Measurements from ENCODE around the gene PLD1.
A peak's percentile ranks its signal among the peaks of the same experiment; 100 is the strongest.
"Not testable (repeated sequence)": the region's sequence is repeated elsewhere in the genome, so short reads cannot be mapped to it uniquely, and the experiment has no call there.

The PLD1 gene, protein sequence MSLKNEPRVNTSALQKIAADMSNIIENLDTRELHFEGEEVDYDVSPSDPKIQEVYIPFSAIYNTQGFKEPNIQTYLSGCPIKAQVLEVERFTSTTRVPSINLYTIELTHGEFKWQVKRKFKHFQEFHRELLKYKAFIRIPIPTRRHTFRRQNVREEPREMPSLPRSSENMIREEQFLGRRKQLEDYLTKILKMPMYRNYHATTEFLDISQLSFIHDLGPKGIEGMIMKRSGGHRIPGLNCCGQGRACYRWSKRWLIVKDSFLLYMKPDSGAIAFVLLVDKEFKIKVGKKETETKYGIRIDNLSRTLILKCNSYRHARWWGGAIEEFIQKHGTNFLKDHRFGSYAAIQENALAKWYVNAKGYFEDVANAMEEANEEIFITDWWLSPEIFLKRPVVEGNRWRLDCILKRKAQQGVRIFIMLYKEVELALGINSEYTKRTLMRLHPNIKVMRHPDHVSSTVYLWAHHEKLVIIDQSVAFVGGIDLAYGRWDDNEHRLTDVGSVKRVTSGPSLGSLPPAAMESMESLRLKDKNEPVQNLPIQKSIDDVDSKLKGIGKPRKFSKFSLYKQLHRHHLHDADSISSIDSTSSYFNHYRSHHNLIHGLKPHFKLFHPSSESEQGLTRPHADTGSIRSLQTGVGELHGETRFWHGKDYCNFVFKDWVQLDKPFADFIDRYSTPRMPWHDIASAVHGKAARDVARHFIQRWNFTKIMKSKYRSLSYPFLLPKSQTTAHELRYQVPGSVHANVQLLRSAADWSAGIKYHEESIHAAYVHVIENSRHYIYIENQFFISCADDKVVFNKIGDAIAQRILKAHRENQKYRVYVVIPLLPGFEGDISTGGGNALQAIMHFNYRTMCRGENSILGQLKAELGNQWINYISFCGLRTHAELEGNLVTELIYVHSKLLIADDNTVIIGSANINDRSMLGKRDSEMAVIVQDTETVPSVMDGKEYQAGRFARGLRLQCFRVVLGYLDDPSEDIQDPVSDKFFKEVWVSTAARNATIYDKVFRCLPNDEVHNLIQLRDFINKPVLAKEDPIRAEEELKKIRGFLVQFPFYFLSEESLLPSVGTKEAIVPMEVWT

DNA sequence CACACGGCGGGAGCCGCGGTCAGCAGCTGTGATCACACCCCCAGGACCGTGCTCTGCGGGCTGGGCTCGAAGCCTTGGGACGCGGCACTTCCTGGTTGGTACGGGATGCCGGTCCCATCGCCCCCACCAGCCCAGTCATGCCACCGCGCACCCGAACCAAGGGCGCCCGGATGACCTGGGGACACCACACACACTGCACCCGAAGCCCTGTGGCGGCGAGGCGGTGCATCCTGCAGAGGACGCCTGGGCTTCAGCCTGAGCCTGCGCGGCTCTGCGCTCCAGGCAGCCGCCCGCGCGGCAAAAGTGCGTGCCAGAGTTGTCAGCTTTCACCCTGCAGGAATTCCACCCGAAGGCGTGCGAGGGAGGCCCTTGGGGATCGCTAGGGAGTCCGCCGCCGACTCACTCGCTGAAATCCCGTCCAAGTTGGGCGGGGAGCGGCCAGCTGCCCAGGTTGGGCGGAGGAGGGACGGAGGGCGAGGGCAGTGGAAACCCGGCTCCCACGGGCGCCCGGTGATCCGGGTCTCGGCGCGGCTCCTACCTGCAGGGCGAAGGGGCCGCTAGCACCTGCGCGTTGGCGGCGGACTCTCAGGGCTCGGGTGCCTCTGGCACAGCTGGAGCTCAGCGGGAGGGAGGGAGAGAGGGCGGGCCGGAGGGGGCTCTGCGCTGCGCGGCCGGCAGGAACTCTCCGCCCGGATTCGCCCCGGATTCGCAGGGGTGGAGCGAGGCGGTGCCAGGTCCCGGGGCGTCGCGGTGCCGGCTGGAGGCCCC lies at the start of gene PLD1:
TSS of gene PLD1 (minus strand) at position 623 of the 768 bp plus-strand sequence. CDS start 72,432 bp downstream, outside the sequence.
- peak within 1 kb of the TSS; percentile 71 for H3K4me3 ChIP-seq (replicated peaks; ENCODE audit: low read depth, low read length)
- TF ChIP-seq, protein P1, sequence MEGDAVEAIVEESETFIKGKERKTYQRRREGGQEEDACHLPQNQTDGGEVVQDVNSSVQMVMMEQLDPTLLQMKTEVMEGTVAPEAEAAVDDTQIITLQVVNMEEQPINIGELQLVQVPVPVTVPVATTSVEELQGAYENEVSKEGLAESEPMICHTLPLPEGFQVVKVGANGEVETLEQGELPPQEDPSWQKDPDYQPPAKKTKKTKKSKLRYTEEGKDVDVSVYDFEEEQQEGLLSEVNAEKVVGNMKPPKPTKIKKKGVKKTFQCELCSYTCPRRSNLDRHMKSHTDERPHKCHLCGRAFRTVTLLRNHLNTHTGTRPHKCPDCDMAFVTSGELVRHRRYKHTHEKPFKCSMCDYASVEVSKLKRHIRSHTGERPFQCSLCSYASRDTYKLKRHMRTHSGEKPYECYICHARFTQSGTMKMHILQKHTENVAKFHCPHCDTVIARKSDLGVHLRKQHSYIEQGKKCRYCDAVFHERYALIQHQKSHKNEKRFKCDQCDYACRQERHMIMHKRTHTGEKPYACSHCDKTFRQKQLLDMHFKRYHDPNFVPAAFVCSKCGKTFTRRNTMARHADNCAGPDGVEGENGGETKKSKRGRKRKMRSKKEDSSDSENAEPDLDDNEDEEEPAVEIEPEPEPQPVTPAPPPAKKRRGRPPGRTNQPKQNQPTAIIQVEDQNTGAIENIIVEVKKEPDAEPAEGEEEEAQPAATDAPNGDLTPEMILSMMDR (IDR thresholded peaks at IDR 0.05; ENCODE audit: low read length, missing control alignments) = no peak
- DNase-seq (ENCODE audit: low read depth) = peak; percentile 96

DNA sequence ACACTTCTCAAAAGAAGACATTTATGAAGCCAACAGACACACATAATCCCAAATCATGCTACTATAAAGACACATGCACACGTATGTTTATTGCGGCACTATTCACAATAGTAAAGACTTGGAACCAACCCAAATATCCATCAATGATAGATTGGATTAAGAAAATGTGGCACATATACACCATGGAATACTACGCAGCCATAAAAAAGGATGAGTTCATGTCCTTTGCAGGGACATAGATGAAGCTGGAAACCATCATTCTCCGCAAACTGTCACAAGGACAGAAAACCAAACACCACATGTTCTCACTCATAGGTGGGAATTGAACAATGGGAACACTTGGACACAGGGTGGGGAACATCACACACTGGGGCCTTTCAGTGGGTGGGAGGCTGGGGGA lies 48.5 kb upstream of the PLD1 start:
- not testable (repeated sequence) for H3K4me3 ChIP-seq (replicated peaks; ENCODE audit: low read depth, low read length)

DNA sequence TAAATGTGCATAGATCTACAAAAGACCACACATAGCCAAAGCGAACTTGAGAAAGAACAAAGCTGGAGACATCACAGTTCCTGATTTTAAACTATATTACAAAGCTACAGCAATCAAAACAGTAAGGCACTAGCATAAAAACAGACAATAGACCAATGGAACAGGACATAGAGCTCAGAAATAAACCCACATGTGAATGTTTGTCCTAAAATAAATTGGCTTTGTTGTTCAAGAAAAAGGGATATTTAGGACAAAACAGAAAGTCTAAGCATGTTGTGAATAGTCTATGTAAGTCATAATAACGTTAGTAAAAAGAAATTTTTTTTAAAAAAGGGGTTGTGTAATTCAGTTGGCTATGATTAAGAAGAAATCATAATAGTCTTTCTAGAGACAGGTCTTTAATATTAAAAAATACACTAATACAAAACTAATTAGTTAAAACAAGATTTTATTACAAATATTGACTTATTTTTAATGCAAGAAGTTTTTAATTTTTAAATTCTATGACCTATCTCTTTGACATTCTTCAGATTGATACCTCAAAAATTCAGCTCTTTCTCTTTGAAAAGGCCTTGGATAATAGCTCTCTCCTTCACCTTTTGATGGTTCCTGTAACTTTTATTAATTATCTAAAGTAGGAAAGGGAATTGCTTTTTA lies 44.5 kb upstream of the PLD1 start:
- DNase-seq (ENCODE audit: low read depth) = no peak
- TF ChIP-seq, protein P1 (IDR thresholded peaks at IDR 0.05; ENCODE audit: low read length, missing control alignments) = no peak
- H3K4me3 ChIP-seq (replicated peaks; ENCODE audit: low read depth, low read length) = no peak overlapping the region

More for the DNA sequence above, 48.5 kb upstream of the PLD1 start:
- not testable (repeated sequence) for DNase-seq (ENCODE audit: low read depth)

DNA sequence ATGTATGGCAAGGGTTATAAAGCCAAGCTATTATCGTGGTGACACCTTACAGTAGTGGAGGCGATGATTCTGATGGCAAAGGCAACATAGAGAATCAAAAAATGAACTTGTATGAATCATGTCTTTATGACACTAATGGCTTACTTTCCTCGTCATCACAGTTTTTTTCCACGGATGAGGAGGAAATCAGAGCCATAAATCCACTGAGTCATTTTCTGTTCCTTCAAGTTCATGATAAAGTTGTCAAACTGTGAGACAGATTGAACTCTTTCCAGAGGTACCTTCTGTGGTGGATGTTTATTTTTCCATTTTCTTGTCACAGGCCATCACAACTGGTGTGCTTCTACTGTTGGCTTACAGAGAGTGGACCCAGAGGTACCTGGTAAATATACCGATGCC lies 41.4 kb upstream of the PLD1 start:
- TF ChIP-seq, protein P1 (IDR thresholded peaks at IDR 0.05; ENCODE audit: low read length, missing control alignments) = no peak
- DNase-seq (ENCODE audit: low read depth) = peak; percentile 87
- no peak overlapping the region for H3K4me3 ChIP-seq (replicated peaks; ENCODE audit: low read depth, low read length)

DNA sequence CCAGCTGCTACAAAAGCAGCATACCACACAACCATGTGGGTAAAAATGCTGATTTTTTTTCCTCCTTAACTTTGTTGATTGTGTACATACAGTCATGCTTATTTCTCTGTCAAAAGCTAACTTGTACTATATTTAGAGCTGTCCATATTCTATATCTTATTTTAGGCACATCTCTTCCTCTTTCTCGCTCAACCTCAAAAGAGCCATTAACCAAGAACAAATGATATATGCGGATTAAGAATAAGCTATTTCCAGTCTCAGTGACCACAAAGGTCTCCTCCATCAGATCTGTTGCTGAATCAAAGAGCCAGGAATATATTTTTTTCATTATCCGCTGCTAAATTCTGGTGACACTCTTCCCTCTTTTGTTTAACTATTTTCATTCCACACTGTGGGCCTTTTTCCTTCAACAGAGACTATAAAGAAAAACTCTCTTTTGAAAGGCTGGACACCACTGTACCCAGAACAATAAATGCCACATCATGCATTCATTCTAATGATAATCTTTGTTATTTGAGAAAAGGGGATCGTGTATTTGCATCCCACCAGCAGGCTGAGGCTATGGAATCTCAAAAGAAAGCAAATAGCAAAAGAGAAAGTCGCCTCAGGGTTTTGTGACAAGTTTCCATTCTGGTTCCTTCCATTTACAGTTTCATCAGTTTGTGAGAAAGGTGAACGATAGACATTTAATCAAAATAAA lies 40.8 kb upstream of the PLD1 start:
- DNase-seq (ENCODE audit: low read depth) = no peak
- TF ChIP-seq, protein P1 (IDR thresholded peaks at IDR 0.05; ENCODE audit: low read length, missing control alignments) = no peak
- no peak overlapping the region for H3K4me3 ChIP-seq (replicated peaks; ENCODE audit: low read depth, low read length)

DNA sequence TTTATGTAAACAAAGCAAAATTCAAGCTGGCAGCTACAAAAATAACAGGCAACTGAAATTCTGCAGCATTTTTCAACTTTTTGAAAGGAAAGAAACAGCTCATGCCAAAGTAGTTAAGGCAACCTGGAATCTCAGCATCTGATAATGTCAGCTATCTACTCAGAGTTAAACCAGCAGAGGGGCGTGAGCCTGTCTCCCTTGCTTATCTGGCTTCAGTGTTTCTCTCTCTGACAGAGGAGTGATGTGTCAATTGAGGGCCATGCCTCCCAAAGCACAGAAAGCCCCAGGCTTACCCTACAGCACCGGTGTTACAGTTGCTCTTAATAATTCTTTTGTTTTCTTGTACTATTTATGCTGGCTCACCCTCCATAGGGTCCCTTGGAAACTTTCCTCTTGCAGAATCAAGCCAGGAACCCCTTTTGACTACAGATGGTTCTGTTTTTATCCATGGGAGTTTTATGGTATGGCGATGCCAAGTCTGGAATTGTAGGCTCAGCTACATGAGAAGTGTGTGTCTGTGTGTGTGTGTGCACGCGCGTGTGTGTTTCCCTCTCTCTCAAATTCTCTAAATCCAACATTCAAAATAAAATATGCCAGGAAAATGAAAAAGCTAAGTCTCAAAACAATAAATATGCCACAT lies 40.2 kb upstream of the PLD1 start:
- TF ChIP-seq, protein P1 (IDR thresholded peaks at IDR 0.05; ENCODE audit: low read length, missing control alignments) = no peak
- H3K4me3 ChIP-seq (replicated peaks; ENCODE audit: low read depth, low read length) = no peak overlapping the region
- no peak for DNase-seq (ENCODE audit: low read depth)

Measured in fibroblast of pulmonary artery (primary cell).